HepG2 (cell line): ENCODE data around the gene CRYM. TPM values are rescaled to one million over a fixed set of nuclear protein-coding genes. Genes with fewer than 3 reads are reported as not detected.

Experiments
- ARID3A ChIP-seq: IDR thresholded peaks from 2 replicates; pipeline ENCODE4 v1.6.1; 2012; ENCODE audit warnings: low read depth, low read length, improper control_type of control experiment
- CAMTA2 ChIP-seq: sonication (generic); formaldehyde crosslinking; IDR thresholded peaks from 2 replicates; pipeline ENCODE4 v1.4.0; 2020; ENCODE audit warnings: mild to moderate bottlenecking, missing genetic modification reagents, borderline replicate concordance
- GLI4 ChIP-seq: sonication (generic); formaldehyde crosslinking; IDR thresholded peaks from 2 replicates; pipeline ENCODE4 v1.5.1; 2020; ENCODE audit warnings: missing genetic modification reagents, mild to moderate bottlenecking, moderate library complexity, borderline replicate concordance
- HNRNPUL1 ChIP-seq: fragments of 200-400 bp; formaldehyde crosslinking; IDR thresholded peaks from 2 replicates; pipeline ENCODE4 v1.6.1; 2017; ENCODE audit warnings: low read depth, mild to moderate bottlenecking, low read length, moderate library complexity
- MATR3 ChIP-seq: sonication (generic); formaldehyde crosslinking; IDR thresholded peaks from 2 replicates; pipeline ENCODE4 v1.4.0; 2020; ENCODE audit warnings: missing genetic modification reagents
- RAD21 ChIP-seq: fragments of 450-650 bp; formaldehyde crosslinking; IDR thresholded peaks from 2 replicates; pipeline ENCODE4 v1.5.0; 2020; ENCODE audit warnings: mild to moderate bottlenecking
- SSRP1 ChIP-seq: IDR thresholded peaks from 2 replicates; pipeline ENCODE4 v1.6.1; 2016; ENCODE audit warnings: control low read depth
- STAG1 ChIP-seq: sonication (generic); formaldehyde crosslinking; IDR thresholded peaks from 2 replicates; pipeline ENCODE4 v1.4.0; 2020; ENCODE audit warnings: missing genetic modification reagents
- UBTF ChIP-seq: sonication (generic); formaldehyde crosslinking; IDR thresholded peaks from 2 replicates; pipeline ENCODE4 v1.4.0; 2020; ENCODE audit warnings: mild to moderate bottlenecking, missing genetic modification reagents
- ZKSCAN8 ChIP-seq: IDR thresholded peaks from 2 replicates; pipeline ENCODE4 v1.6.1; 2016; ENCODE audit warnings: borderline replicate concordance, missing genetic modification reagents, missing compliant biosample characterization
- ZNF224 ChIP-seq: sonication (generic); formaldehyde crosslinking; IDR thresholded peaks from 2 replicates; pipeline ENCODE4 v1.5.0; 2020; ENCODE audit warnings: mild to moderate bottlenecking, missing genetic modification reagents
- ZNF441 ChIP-seq: sonication (generic); formaldehyde crosslinking; IDR thresholded peaks from 2 replicates; pipeline ENCODE4 v1.7.0; 2021; ENCODE audit warnings: missing genetic modification reagents, borderline replicate concordance
- ZNF577 ChIP-seq: sonication (generic); formaldehyde crosslinking; IDR thresholded peaks from 2 replicates; pipeline ENCODE4 v1.4.0; 2020; ENCODE audit warnings: mild to moderate bottlenecking, low read depth, missing genetic modification reagents, borderline replicate concordance
- ZNF580 ChIP-seq: IDR thresholded peaks from 2 replicates; pipeline ENCODE4 v1.6.1; 2016; ENCODE audit warnings: low read depth, borderline replicate concordance
- ZNF776 ChIP-seq: sonication (generic); formaldehyde crosslinking; IDR thresholded peaks from 2 replicates; pipeline ENCODE4 v1.4.0; 2020; ENCODE audit warnings: mild to moderate bottlenecking, missing genetic modification reagents
- ZSCAN12 ChIP-seq: sonication (generic); formaldehyde crosslinking; IDR thresholded peaks from 2 replicates; pipeline ENCODE4 v1.9.0; 2021; ENCODE audit warnings: mild to moderate bottlenecking, missing genetic modification reagents
- polyA plus RNA-seq, 8 experiments: library from polyadenylated mRNA; depleted of rRNA in 3 of 8; stranded (reverse) in 7 of 8; unstranded in 1 of 8; fragments of >200 nt; fragmentation: Illumina TruSeq in 4 of 8; extraction: Trizol in 4 of 8; gene quantifications; 2 replicates each; pipeline versions ENCODE4 v1.2.1 to v1.2.3, GENCODE V29; 2011 to 2016; ENCODE audit warnings: low read depth in 4 of 8, missing spikeins in 1 of 8, mixed read lengths in 1 of 8; ENCODE audit not compliant: insufficient read depth in 1 of 8
- total RNA-seq, 5 experiments: library from RNA; depleted of rRNA; stranded (reverse); fragments of >200 nt; fragmentation: Illumina TruSeq; extraction: Trizol; gene quantifications; 2 replicates each; pipeline ENCODE4 v1.2.3, GENCODE V29; 2016; ENCODE audit warnings: low read depth in 1 of 5
- TF ChIP-seq, protein P1 (sequence below): sonication (generic); formaldehyde crosslinking; IDR thresholded peaks from 2 replicates; pipeline ENCODE4 v1.9.0; 2021; ENCODE audit warnings: missing genetic modification reagents, borderline replicate concordance
- TF ChIP-seq, protein P2 (sequence below): sonication (generic); formaldehyde crosslinking; IDR thresholded peaks from 2 replicates; pipeline ENCODE4 v1.5.1; 2020; ENCODE audit warnings: missing genetic modification reagents, mild to moderate bottlenecking, borderline replicate concordance
- TF ChIP-seq, protein P3 (sequence below): sonication (generic); formaldehyde crosslinking; IDR thresholded peaks from 2 replicates; pipeline ENCODE4 v1.4.0; 2020; ENCODE audit warnings: missing genetic modification reagents

Gene CRYM
- total and polyA plus RNA-seq, 2 of the 13 experiments (the other 11 are each of a cell fraction or from before 2014, with no cell fraction given) = 1.9 to 2.2 TPM

DNA sequence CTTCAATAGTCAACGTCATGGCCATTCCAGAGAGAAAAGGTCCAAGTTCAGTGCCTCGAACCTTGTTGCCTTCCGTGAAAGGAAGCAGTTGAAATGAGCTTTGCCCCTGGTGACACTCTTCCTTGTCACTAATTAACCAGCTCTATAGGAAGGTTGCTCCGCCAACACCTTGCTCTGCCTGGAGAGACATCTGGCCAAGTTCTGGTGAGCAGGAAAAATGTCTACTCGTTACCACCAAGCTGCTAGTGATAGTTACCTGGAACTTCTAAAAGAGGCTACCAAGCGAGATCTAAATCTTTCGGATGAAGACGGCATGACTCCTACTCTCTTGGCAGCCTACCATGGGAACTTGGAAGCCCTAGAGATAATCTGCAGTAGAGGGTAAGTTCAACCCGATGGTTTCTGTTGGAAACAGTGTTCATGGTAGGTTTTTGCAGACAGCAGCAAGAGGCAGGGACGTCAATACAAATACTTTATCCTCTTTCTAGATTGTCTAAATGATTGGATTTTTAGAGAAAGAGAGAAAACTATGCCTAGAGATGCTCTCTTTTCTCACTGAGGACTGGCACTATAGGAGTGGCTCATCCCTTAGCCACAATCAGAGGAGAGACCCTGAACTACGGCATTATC, 44.5 kb downstream of the CRYM start, which contains the start of gene ANKS4B (continued):
- TF ChIP-seq UBTF (peak; percentile 48; the same call in 1 of the 2 replicates), GLI4 (CRISPR knock-in tag) (no peak; the same call in 1 of the 2 replicates), STAG1 (CRISPR knock-in tag) (no peak; the same call in 1 of the 2 replicates), ZNF776 (no peak), SSRP1 (CRISPR knock-in tag) (peak; percentile 58; the same call in 1 of the 2 replicates), ZNF580 (CRISPR knock-in tag) (peak; percentile 95; the same call in 1 of the 2 replicates), RAD21 (CRISPR knock-in tag) (no peak), ZSCAN12 (CRISPR knock-in tag) (0 out of 2 replicates have a peak, but pooled peaks have one; percentile 33), MATR3 (CRISPR knock-in tag) (no peak), ARID3A (peak; percentile 42; the same call in 1 of the 2 replicates), ZKSCAN8 (CRISPR knock-in tag) (peak; percentile 92), ZNF577 (CRISPR knock-in tag) (no peak), HNRNPUL1 (peak; percentile 98), ZNF224 (peak; percentile 70; the same call in 1 of the 2 replicates), ZNF441 (CRISPR knock-in tag) (peak; percentile 63), CAMTA2 (no peak)
- TF ChIP-seq, protein P1, sequence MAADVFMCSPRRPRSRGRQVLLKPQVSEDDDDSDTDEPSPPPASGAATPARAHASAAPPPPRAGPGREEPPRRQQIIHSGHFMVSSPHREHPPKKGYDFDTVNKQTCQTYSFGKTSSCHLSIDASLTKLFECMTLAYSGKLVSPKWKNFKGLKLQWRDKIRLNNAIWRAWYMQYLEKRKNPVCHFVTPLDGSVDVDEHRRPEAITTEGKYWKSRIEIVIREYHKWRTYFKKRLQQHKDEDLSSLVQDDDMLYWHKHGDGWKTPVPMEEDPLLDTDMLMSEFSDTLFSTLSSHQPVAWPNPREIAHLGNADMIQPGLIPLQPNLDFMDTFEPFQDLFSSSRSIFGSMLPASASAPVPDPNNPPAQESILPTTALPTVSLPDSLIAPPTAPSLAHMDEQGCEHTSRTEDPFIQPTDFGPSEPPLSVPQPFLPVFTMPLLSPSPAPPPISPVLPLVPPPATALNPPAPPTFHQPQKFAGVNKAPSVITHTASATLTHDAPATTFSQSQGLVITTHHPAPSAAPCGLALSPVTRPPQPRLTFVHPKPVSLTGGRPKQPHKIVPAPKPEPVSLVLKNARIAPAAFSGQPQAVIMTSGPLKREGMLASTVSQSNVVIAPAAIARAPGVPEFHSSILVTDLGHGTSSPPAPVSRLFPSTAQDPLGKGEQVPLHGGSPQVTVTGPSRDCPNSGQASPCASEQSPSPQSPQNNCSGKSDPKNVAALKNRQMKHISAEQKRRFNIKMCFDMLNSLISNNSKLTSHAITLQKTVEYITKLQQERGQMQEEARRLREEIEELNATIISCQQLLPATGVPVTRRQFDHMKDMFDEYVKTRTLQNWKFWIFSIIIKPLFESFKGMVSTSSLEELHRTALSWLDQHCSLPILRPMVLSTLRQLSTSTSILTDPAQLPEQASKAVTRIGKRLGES (CRISPR knock-in tag) = no peak
- TF ChIP-seq, protein P2, sequence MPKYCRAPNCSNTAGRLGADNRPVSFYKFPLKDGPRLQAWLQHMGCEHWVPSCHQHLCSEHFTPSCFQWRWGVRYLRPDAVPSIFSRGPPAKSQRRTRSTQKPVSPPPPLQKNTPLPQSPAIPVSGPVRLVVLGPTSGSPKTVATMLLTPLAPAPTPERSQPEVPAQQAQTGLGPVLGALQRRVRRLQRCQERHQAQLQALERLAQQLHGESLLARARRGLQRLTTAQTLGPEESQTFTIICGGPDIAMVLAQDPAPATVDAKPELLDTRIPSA (CRISPR knock-in tag) = no peak
- TF ChIP-seq, protein P3, sequence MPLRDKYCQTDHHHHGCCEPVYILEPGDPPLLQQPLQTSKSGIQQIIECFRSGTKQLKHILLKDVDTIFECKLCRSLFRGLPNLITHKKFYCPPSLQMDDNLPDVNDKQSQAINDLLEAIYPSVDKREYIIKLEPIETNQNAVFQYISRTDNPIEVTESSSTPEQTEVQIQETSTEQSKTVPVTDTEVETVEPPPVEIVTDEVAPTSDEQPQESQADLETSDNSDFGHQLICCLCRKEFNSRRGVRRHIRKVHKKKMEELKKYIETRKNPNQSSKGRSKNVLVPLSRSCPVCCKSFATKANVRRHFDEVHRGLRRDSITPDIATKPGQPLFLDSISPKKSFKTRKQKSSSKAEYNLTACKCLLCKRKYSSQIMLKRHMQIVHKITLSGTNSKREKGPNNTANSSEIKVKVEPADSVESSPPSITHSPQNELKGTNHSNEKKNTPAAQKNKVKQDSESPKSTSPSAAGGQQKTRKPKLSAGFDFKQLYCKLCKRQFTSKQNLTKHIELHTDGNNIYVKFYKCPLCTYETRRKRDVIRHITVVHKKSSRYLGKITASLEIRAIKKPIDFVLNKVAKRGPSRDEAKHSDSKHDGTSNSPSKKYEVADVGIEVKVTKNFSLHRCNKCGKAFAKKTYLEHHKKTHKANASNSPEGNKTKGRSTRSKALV (CRISPR knock-in tag) = peak; percentile 86; the same call in 1 of the 2 replicates
